Prostate gland (tissue), 2 donors: ENCODE data around the gene IGF2BP2. TPM values are rescaled to one million over a fixed set of nuclear protein-coding genes. Genes with fewer than 3 reads are reported as not detected.
"Not testable (repeated sequence)": the region's sequence is repeated elsewhere in the genome, so short reads cannot be mapped to it uniquely, and the experiment has no call there.

Source experiments
- DNase-seq: peaks from one replicate; pipeline ENCODE4 v3.0.0-alpha.2; 2019; ENCODE audit warnings: low spot score
- H3K27ac ChIP-seq, 2 donors: fragments of 200-600 bp; sonication (generic); 2 replicates each; pipeline ENCODE4 v1.5.1; 2017 to 2019
- H3K27me3 ChIP-seq: fragments of 200-600 bp; sonication (generic); replicated peaks from 2 replicates; pipeline ENCODE4 v1.5.1; 2019; ENCODE audit not compliant: insufficient read depth
- H3K36me3 ChIP-seq, 2 donors: fragments of 200-600 bp; sonication (generic); 1 replicate in 1 of 2; 2 replicates in 1 of 2; pipeline versions ENCODE4 v1.5.1 to v1.8.1; 2017 to 2019
- H3K4me1 ChIP-seq: fragments of 200-600 bp; sonication (generic); replicated peaks from 2 replicates; pipeline ENCODE4 v1.5.1; 2019
- H3K4me3 ChIP-seq, 2 donors: fragments of 200-600 bp; sonication (generic); 2 replicates each; pipeline ENCODE4 v1.5.1; 2017 to 2019
- H3K9me3 ChIP-seq: fragments of 200-600 bp; sonication (generic); 2 replicates; pipeline ENCODE4 v1.5.1; 2017
- CTCF ChIP-seq, 4 experiments: fragments of 200-600 bp in 2 of 4; fragments of 450-650 bp in 2 of 4; sonication (generic) in 2 of 4; IDR thresholded peaks; 1 replicate in 3 of 4; 2 replicates in 1 of 4; pipeline ENCODE4 v1.5.1; 2016 to 2019; ENCODE audit warnings: antibody characterized with exemption in 4 of 4, mild to moderate bottlenecking in 2 of 4, moderate library complexity in 2 of 4
- POLR2A ChIP-seq: fragments of 450-650 bp; IDR thresholded peaks from one replicate; pipeline ENCODE4 v1.6.1; 2016; ENCODE audit warnings: antibody characterized with exemption, mild to moderate bottlenecking
- POLR2AphosphoS5 ChIP-seq: sonication (generic); formaldehyde crosslinking; IDR thresholded peaks from one replicate; pipeline ENCODE4 v1.6.1; 2017; ENCODE audit warnings: antibody characterized with exemption
- WGBS: methylation state at CpG from one replicate; pipeline ENCODE4 v1.1.5; 2018; 5-methylcytosine and 5-hydroxymethylcytosine counted together
- intact Hi-C: fragments of 100-400 bp; cut with DNase I; formaldehyde crosslinking; loops from one replicate; pipeline ENCODE4 v1.14.2; 2022
- total RNA-seq, 2 donors: library from RNA; depleted of rRNA; stranded (reverse); fragments of >200 nt; gene quantifications; one replicate each; pipeline ENCODE4 v1.1.0, GENCODE V29; 2016

Gene IGF2BP2
- total RNA-seq, 2 donors from 2014 or later = 1.2 to 8.8 TPM

GRCh38 chr3:185646382-185647133 lies 178.3 kb downstream of the IGF2BP2 start:
- no peak overlapping the region for H3K27ac ChIP-seq
- H3K4me1 ChIP-seq = no peaks in the 10 kb centered on the region
- TF ChIP-seq POLR2AphosphoS5 = no peak
- no peak for TF ChIP-seq POLR2A
- no peak for TF ChIP-seq CTCF (IDR thresholded peaks at IDR 0.05)
- no peaks in the 10 kb centered on the region for H3K27me3 ChIP-seq
- intact Hi-C loops = no loop called here
- no peak for DNase-seq
- no peak overlapping the region for H3K4me3 ChIP-seq
- WGBS = 73% methylated on average over 14 of the region's 14 CpGs
- no peaks in the 10 kb centered on the region for H3K9me3 ChIP-seq
- H3K36me3 ChIP-seq = no peaks in the 10 kb centered on the region

- TF ChIP-seq POLR2AphosphoS5 = no peak
- TF ChIP-seq CTCF (IDR thresholded peaks at IDR 0.05) = no peak
- TF ChIP-seq POLR2A = no peak
- H3K36me3 ChIP-seq = no peaks in the 10 kb centered on the region
- DNase-seq = no peak
Observed at GRCh38 chr3:185645596-185646381, 179.1 kb downstream of the IGF2BP2 start.

GRCh38 chr3:185645191-185645590 lies 179.7 kb downstream of the IGF2BP2 start:
- DNase-seq, H3K4me3 ChIP-seq, H3K27me3 ChIP-seq, H3K27ac ChIP-seq, H3K36me3 ChIP-seq, H3K9me3 ChIP-seq, H3K4me1 ChIP-seq, intact Hi-C loops: not testable (repeated sequence)
- WGBS = 77% methylated on average over 17 of the region's 17 CpGs

More at GRCh38 chr3:185645596-185646381, 179.1 kb downstream of the IGF2BP2 start:
- intact Hi-C loops = no loop called here
- H3K27ac ChIP-seq = no peak overlapping the region
- H3K4me3 ChIP-seq = no peak overlapping the region
- no peaks in the 10 kb centered on the region for H3K4me1 ChIP-seq
- no peaks in the 10 kb centered on the region for H3K9me3 ChIP-seq
- no peaks in the 10 kb centered on the region for H3K27me3 ChIP-seq
- WGBS = 78% methylated on average over 15 of the region's 16 CpGs

- Histone ChIP-seq H3K9me3 (no peaks in the 10 kb centered on the region), H3K27me3 (no peaks in the 10 kb centered on the region), H3K36me3 (no peaks in the 10 kb centered on the region), H3K27ac (no peak overlapping the region), H3K4me3 (no peak overlapping the region), H3K4me1 (no peaks in the 10 kb centered on the region)
- intact Hi-C loops = no loop called here
- 44% methylated on average over 2 of the region's 2 CpGs for WGBS
- TF ChIP-seq CTCF (IDR thresholded peaks at IDR 0.05) (no peak), POLR2A (no peak), POLR2AphosphoS5 (no peak)
- DNase-seq = no peak
Observed at GRCh38 chr3:185640308-185640707, 184.5 kb downstream of the IGF2BP2 start.

- intact Hi-C loops = no loop called here
- 76% methylated on average over 7 of the region's 7 CpGs for WGBS
- Histone ChIP-seq H3K4me3 (no peak overlapping the region), H3K27ac (no peak overlapping the region), H3K36me3 (no peaks in the 10 kb centered on the region), H3K27me3 (no peaks in the 10 kb centered on the region), H3K4me1 (no peaks in the 10 kb centered on the region), H3K9me3 (no peaks in the 10 kb centered on the region)
- no peak for DNase-seq
- TF ChIP-seq POLR2AphosphoS5 (no peak), POLR2A (no peak), CTCF (IDR thresholded peaks at IDR 0.05) (no peak)
Observed at GRCh38 chr3:185639632-185640206, 185.1 kb downstream of the IGF2BP2 start.

GRCh38 chr3:185638651-185639050 lies 186.2 kb downstream of the IGF2BP2 start:
- H3K27ac ChIP-seq, intact Hi-C loops, H3K36me3 ChIP-seq, H3K27me3 ChIP-seq, H3K4me3 ChIP-seq, H3K9me3 ChIP-seq, H3K4me1 ChIP-seq, DNase-seq: not testable (repeated sequence)
- WGBS = 97% methylated on average over 11 of the region's 11 CpGs
